GM18519 (cell line): Measurements from ENCODE around the gene PIK3C3.
"Not testable (repeated sequence)": the region's sequence is repeated elsewhere in the genome, so short reads cannot be mapped to it uniquely, and the experiment has no call there.

Experiments
- ATAC-seq: cut with Tn5 transposase; IDR thresholded peaks from one replicate; pipeline ENCODE4 v1.9.1; 2021; ENCODE audit warnings: mild to moderate bottlenecking, moderate library complexity; ENCODE audit not compliant: unreplicated experiment, low FRiP score

Gene PIK3C3

GRCh38 chr18:42011053-42011452 lies 56.0 kb downstream of the PIK3C3 start:
- peak; percentile 100 for ATAC-seq

- no peak for ATAC-seq
Observed at GRCh38 chr18:42018831-42019230, 63.8 kb downstream of the PIK3C3 start.

GRCh38 chr18:42024131-42024530 lies 69.1 kb downstream of the PIK3C3 start:
- ATAC-seq: peak; percentile 20

- ATAC-seq: peak; percentile 18
Observed at GRCh38 chr18:42025491-42025890, 70.5 kb downstream of the PIK3C3 start.

- peak; percentile 91 for ATAC-seq
Observed at GRCh38 chr18:42025974-42026625, 71.1 kb downstream of the PIK3C3 start.

GRCh38 chr18:42028247-42028832 lies 73.3 kb downstream of the PIK3C3 start:
- ATAC-seq: no peak

- ATAC-seq: no peak
Observed at GRCh38 chr18:42029092-42029491, 74.1 kb downstream of the PIK3C3 start.

GRCh38 chr18:42030586-42031182 lies 75.7 kb downstream of the PIK3C3 start:
- ATAC-seq: no peak

- ATAC-seq: no peak
Observed at GRCh38 chr18:42032447-42032846, 77.4 kb downstream of the PIK3C3 start.

- ATAC-seq: no peak
Observed at GRCh38 chr18:42033137-42033810, 78.2 kb downstream of the PIK3C3 start.

- no peak for ATAC-seq
Observed at GRCh38 chr18:42038936-42039335, 83.9 kb downstream of the PIK3C3 start.

- no peak for ATAC-seq
Observed at GRCh38 chr18:42039396-42039795, 84.4 kb downstream of the PIK3C3 start.

GRCh38 chr18:42041793-42042192 lies 86.8 kb downstream of the PIK3C3 start:
- ATAC-seq: no peak

GRCh38 chr18:42045346-42045745 lies 90.3 kb downstream of the PIK3C3 start:
- no peak for ATAC-seq

- ATAC-seq: no peak
Observed at GRCh38 chr18:42047721-42048120, 92.7 kb downstream of the PIK3C3 start.

- no peak for ATAC-seq
Observed at GRCh38 chr18:42048158-42048557, 93.1 kb downstream of the PIK3C3 start.

GRCh38 chr18:42049536-42049935 lies 94.5 kb downstream of the PIK3C3 start:
- ATAC-seq: not testable (repeated sequence)

- ATAC-seq: no peak
Observed at GRCh38 chr18:42051411-42051810, 96.4 kb downstream of the PIK3C3 start.

- no peak for ATAC-seq
Observed at GRCh38 chr18:42052122-42052708, 97.2 kb downstream of the PIK3C3 start.

- peak; percentile 89 for ATAC-seq
Observed at GRCh38 chr18:42053188-42053781, 98.3 kb downstream of the PIK3C3 start.

GRCh38 chr18:42064109-42064508 lies 109.1 kb downstream of the PIK3C3 start:
- ATAC-seq: no peak
